Fibroblast of skin of right biceps (primary cell): Measurements from ENCODE around the gene USP5.
A peak's percentile ranks its signal among the peaks of the same experiment; 100 is the strongest.
"Not testable (repeated sequence)": the region's sequence is repeated elsewhere in the genome, so short reads cannot be mapped to it uniquely, and the experiment has no call there.

Source experiments
- DNase-seq: peaks from one replicate; pipeline ENCODE4 v3.0.0-alpha.2; 2013

USP5 gene

DNA sequence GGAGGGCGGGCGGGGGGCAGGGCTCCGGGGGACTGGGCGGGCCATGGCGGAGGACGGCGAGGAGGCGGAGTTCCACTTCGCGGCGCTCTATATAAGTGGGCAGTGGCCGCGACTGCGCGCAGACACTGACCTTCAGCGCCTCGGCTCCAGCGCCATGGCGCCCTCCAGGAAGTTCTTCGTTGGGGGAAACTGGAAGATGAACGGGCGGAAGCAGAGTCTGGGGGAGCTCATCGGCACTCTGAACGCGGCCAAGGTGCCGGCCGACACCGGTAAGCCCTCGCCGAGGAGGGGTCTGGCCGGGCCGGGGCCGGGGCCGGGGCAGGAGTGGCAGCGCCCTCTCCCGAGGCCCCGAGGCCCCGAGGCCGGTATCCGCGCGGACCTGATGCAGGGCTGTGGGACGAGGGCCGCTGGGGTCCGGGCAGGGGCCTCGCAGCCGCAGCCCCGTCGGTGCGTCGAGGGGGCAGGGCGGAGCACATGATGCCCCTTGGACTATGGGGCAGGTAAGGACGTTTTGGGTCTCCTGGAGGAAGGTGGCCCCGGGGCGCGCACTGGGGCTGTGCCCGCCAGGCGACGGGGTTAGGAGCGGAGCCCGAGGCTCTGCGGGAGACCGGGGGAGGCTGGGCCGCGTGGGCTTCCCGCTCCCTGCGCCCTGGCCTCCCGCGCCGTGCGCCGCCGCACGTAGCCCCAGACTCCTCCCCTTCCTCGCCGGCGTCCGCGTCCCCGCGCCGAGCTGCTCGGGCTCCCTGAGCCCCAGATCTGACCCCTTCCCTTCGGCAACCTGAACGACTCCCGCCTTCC, 15.7 kb downstream of the USP5 start, which contains the start of gene TPI1:
Gene TPI1, plus strand, starts transcription at position 119 of the 798 bp plus-strand sequence. Its CDS starts 36 bp downstream, at position 155.
- DNase-seq, result peak; percentile 84

GRCh38 chr12:6868211-6869048, 16.5 kb downstream of the USP5 start:
- peak; percentile 40 for DNase-seq

DNA sequence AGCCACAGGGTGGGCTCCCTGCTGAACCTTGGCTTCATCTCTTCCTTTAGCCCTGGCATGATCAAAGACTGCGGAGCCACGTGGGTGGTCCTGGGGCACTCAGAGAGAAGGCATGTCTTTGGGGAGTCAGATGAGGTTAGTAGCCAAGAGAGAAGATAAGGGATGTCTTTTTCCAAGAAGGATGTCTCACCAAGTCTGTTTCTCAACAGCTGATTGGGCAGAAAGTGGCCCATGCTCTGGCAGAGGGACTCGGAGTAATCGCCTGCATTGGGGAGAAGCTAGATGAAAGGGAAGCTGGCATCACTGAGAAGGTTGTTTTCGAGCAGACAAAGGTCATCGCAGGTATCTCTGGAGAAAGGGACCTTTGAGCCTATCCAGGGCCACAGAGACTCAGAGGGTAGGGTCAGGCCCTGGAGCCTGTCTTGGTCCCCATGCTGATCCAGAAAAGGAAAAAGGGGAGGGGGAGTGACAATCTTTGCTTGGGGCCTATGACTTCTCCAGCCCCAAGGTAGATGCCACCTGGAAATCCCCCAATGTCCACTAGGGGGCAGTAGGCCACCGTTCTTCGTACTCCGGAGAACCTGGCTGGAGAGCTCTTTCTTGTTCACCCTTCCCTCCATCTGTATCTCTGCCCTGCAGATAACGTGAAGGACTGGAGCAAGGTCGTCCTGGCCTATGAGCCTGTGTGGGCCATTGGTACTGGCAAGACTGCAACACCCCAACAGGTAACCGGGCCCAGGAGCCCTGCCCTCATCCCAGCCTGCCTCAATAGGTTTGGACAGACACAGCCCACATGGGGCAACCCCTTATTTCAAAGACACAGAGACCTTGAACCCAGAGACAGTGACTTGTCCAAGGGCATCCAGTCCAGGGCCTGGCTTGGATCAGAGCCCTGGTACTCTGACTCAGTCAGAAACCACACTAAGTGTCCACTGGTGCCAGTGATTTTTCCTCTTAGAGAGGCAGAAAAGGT, 17.4 kb downstream of the USP5 start:
- DNase-seq, result peak; percentile 68

DNA sequence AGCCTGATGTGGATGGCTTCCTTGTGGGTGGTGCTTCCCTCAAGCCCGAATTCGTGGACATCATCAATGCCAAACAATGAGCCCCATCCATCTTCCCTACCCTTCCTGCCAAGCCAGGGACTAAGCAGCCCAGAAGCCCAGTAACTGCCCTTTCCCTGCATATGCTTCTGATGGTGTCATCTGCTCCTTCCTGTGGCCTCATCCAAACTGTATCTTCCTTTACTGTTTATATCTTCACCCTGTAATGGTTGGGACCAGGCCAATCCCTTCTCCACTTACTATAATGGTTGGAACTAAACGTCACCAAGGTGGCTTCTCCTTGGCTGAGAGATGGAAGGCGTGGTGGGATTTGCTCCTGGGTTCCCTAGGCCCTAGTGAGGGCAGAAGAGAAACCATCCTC, 18.4 kb downstream of the USP5 start:
- not testable (repeated sequence) for DNase-seq

GRCh38 chr12:6871052-6871957, 19.4 kb downstream of the USP5 start:
- peak; percentile 29 for DNase-seq

- peak; percentile 74 for DNase-seq
Observed at GRCh38 chr12:6872073-6873048, 20.4 kb downstream of the USP5 start.

DNA sequence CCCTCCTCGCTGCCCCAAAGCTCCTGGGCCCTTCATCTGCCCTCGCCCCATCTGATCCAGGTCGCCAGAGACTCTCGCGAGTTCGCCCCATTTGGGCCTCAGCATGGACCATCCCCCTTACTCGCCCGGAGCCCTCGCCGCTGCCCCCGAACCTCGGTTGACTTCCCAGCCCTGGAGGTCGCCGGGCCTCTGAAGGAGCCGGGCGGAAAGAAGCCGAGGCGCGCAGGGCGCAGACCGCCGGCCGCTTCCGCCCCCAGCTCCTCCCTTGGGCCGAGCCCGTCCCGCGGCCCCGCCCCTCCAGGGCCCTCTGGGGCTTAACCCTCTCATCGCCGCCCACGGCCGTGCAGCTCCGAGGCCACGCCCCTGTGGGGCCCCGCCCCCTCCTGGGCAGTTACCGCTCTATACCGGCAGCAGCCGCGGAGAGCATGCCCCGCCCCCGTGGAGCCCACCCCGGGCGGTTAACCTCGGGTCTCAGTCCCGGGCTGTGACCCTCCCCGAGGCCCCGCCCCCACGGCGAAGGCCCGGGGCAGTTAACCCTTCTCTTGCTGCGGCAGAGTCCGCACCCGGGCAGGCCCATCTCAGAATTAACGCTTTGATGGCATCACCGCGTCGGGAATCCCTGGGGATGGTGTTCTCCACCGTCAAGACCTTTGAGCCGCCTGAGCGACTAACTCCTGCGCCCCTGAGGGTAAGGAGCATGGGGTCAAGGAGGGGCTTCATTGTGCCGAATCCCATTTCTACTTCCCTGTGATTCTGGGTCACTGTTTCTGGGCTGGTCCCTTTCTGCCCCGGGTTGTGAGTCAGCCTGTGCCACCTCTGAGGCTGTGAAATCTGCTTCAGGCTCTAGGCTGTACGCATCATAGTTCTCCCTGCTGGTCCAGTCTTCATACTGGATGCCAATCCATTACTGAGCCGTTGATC, 21.4 kb downstream of the USP5 start, which contains the start of gene SPSB2:
Gene SPSB2, minus strand, starts transcription at position 210 of the 921 bp plus-strand sequence. CDS start 402 bp downstream, outside the sequence.
- peak; percentile 94 for DNase-seq

DNA sequence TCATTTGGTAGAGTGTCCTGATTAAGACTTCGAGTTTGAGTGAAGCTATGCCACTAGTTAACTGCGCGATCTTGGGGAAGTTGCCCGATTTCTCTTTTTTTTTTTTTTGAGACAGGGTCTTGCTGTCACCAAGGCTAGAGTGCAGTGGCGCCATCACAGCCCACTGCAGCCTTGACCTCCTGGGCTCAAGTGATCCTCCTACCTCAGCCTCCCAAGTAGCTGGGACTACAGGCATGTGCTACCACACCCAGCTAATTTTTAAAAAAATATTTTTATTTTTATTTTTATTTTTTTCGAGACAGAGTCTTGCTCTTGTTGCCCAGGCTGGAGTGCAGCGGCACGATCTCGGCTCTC, 22.0 kb downstream of the USP5 start:
- not testable (repeated sequence) for DNase-seq

DNA sequence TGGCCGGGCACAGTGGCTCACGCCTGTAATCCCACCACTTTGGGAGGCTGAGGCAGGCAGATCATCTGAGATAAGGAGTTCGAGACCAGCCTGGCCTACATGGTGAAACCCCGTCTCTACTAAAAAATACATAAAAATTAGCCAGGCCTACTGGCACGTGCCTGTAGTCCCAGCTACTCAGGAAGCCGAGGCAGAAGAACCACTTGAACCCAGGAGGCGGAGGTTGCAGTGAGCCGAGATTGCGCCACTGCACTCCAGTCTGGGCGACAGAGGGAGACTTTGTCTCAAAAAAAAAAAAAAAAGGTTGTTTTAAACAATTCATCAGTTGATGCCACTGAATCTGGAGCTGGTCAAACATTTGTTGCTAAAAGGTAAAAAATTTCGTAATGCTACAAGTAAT, 27.9 kb downstream of the USP5 start:
- DNase-seq, result not testable (repeated sequence)

GRCh38 chr12:6883252-6883651, 31.3 kb downstream of the USP5 start:
- DNase-seq, result no peak

DNA sequence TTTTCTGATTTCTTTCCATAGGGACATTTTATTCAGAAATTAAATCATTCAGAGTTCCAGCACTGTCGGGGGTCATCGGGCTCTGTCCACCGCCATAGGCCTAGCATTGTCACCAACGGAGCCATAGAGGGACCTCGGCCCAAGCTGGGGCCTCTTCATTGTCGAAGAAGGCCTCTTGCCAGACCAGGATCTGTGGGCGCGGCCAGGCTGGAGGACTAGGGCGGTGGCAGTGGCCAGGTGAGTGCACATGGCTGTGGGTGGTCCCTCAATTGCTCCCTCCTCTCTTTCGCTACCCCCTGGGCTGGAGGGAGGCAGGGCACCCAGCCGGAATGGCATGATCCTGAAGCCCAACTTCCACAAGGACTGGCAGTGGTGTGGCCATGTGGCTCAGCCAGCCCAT, 31.7 kb downstream of the USP5 start:
- no peak for DNase-seq

- no peak for DNase-seq
Observed at GRCh38 chr12:6884539-6884938, 32.6 kb downstream of the USP5 start.

DNA sequence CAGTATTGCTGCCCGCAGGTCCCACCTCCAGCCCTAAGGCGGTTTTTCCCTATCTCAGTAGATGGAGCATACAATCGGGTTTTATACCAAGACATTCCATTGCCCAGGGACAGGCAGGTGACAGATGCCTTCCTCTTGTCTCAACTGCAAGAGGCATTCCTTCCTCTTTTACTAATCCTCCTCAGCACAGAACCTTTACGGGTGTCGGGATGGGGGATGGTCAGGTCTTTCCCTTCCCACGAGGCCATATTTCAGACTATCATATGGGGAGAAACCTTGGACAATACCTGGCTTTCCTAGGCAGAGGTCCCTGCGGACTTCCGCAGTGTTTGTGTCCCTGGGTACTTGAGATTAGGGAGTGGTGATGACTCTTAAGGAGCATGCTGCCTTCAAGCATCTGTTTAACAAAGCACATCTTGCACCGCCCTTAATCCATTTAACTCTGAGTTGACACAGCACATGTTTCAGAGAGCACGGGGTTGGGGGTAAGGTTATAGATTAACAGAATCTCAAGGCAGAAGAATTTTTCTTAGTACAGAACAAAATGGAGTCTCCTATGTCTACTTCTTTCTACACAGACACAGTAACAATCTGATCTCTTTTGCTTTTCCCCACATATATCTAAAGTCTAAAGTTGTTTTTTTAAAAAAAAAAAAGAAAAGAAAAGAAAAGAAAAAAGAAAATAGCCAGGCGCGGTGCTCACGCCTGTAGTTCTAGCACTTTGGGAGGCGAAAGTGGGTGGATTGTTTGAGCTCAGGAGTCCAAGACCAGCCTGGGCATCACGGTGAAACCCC, 34.5 kb downstream of the USP5 start:
- not testable (repeated sequence) for DNase-seq

GRCh38 chr12:6887460-6887859, 35.5 kb downstream of the USP5 start:
- DNase-seq, result no peak

DNA sequence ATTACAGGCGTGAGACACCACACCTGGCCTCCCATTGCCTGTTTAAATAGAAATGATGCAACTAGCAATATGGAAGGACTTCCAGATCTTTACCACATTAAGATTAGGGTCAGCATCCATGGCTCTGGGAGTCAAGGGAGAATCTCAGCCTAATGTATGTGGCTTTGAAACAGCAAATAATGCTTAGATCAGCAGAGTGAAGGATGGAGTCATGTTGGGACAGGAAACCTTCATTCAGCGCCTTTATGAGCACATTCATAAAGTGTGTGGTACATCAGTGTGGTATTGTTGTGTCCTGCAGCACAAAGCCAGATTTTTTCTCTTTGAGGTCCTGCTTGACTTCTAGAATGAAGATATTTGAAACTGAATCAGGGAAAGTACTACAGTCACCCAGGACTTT, 36.4 kb downstream of the USP5 start:
- DNase-seq, result no peak

GRCh38 chr12:6888794-6889193, 36.8 kb downstream of the USP5 start:
- DNase-seq, result not testable (repeated sequence)

DNA sequence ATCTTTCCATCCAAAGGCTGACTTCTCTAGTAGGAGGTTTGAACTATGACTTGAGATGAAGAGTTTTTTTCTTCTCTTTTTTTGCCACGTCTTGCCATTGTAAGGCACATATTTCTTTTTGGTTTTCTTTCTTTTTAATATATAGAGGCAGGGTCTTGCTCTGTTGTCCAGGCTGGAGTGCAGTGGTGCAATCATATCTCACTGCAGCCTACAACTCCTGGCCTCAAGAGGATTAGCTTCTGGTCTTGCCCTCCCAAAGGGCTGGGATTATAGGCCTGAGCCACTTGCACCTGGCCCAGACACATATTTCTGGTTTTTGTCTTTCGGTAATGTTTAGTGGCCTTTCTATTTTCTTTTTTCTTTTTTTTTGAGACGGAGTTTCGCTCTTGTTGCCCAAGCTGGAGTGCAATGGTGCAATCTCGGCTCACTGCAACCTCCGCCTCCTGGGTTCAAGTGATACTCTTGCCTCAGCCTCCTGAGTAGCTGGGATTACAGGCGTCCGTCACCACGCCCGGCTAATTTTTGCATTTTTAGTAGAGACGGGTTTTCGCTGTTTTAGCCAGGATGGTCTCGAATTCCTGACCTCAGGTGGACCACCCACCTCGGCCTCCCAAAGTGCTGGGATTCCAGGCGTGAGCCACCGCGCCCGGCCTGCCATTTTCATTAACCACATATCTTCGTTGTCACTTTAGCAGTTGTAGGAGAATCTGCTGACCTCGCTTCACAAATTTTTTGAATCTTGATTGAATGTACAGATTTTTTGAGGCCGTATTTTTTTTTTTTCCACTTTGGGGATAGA, 38.0 kb downstream of the USP5 start:
- not testable (repeated sequence) for DNase-seq
